Medulla oblongata (tissue), 1 donor: ENCODE measurements around the gene WDR53.
"Not testable (repeated sequence)": the region's sequence is repeated elsewhere in the genome, so short reads cannot be mapped to it uniquely, and the experiment has no call there.

Experiments used
- DNase-seq: peaks from one replicate; pipeline ENCODE4 v3.0.0-alpha.2; 2015; ENCODE audit errors: extremely low spot score

The WDR53 gene

GRCh38 chr3:196559826-196560225 is 8.5 kb downstream of the WDR53 start:
- DNase-seq = no peak

- DNase-seq = no peak
Measured at GRCh38 chr3:196558476-196558875, 9.9 kb downstream of the WDR53 start.

- no peak for DNase-seq
Measured at GRCh38 chr3:196557236-196557635, 11.1 kb downstream of the WDR53 start.

- DNase-seq = no peak
Measured at GRCh38 chr3:196555295-196555694, 13.1 kb downstream of the WDR53 start.

GRCh38 chr3:196554205-196554604 is 14.1 kb downstream of the WDR53 start:
- peak; percentile 59 for DNase-seq

- no peak for DNase-seq
Measured at GRCh38 chr3:196553551-196553950, 14.8 kb downstream of the WDR53 start.

GRCh38 chr3:196552253-196552652 is 16.1 kb downstream of the WDR53 start:
- DNase-seq = no peak

GRCh38 chr3:196550172-196550571 is 18.2 kb downstream of the WDR53 start:
- not testable (repeated sequence) for DNase-seq

- not testable (repeated sequence) for DNase-seq
Measured at GRCh38 chr3:196549312-196549711, 19.0 kb downstream of the WDR53 start.

GRCh38 chr3:196547067-196547466 is 21.3 kb downstream of the WDR53 start:
- DNase-seq = no peak

- DNase-seq = no peak
Measured at GRCh38 chr3:196546537-196546936, 21.8 kb downstream of the WDR53 start.

- DNase-seq = no peak
Measured at GRCh38 chr3:196544491-196544992, 23.8 kb downstream of the WDR53 start.

- DNase-seq = no peak
Measured at GRCh38 chr3:196541684-196542445, 26.5 kb downstream of the WDR53 start.

GRCh38 chr3:196537319-196537984 is 30.9 kb downstream of the WDR53 start:
- peak; percentile 18 for DNase-seq

- DNase-seq = no peak
Measured at GRCh38 chr3:196533260-196533681, 35.1 kb downstream of the WDR53 start.

- no peak for DNase-seq
Measured at GRCh38 chr3:196531418-196531817, 36.9 kb downstream of the WDR53 start.

GRCh38 chr3:196528639-196529233 is 39.6 kb downstream of the WDR53 start:
- peak; percentile 54 for DNase-seq

GRCh38 chr3:196525141-196525540 is 43.2 kb downstream of the WDR53 start:
- no peak for DNase-seq

GRCh38 chr3:196524527-196524926 is 43.8 kb downstream of the WDR53 start:
- DNase-seq = no peak

- DNase-seq = no peak
Measured at GRCh38 chr3:196523841-196524240, 44.5 kb downstream of the WDR53 start.

GRCh38 chr3:196521291-196521690 is 47.1 kb downstream of the WDR53 start:
- DNase-seq = not testable (repeated sequence)

GRCh38 chr3:196519718-196520082 is 48.7 kb downstream of the WDR53 start:
- DNase-seq = no peak
